ENCODE results near the gene PLXNA2. TPM values are rescaled to one million over a fixed set of nuclear protein-coding genes. Genes with fewer than 3 reads are reported as not detected.

Gene PLXNA2
- total and polyA plus RNA-seq, 2 of the 8 experiments (the other 6 are each of a cell fraction or from before 2014, with no cell fraction given): 0.33 to 1.5 TPM

- TF ChIP-seq CHD2 (IDR thresholded peaks at IDR 0.05; ENCODE audit: low read length) (no peak), SIX5 (IDR thresholded peaks at IDR 0.05; ENCODE audit: low read depth, low read length) (no peak), TAF7 (optimal IDR thresholded peaks at IDR 0.05; ENCODE audit: borderline replicate concordance, low read depth, low read length) (no peak), CREB1 (IDR thresholded peaks at IDR 0.05) (no peak), USF2 (IDR thresholded peaks at IDR 0.05; ENCODE audit: low read length) (no peak), EGR1 (IDR thresholded peaks at IDR 0.05; ENCODE audit: borderline replicate concordance, low read depth, low read length) (no peak), GTF2F1 (IDR thresholded peaks at IDR 0.05; ENCODE audit: borderline replicate concordance, low read depth, low read length) (no peak), RAD21 (IDR thresholded peaks at IDR 0.05 in 1 of 2, conservative IDR thresholded peaks at IDR 0.05 in 1 of 2; ENCODE audit: low read depth in 2 of 2, low read length in 2 of 2) (no peak)
- Histone ChIP-seq H2BK20ac (ENCODE audit: low read length) (no peak overlapping the region), H3K4ac (replicated peaks; ENCODE audit: insufficient read length, low read depth, low read length) (no peak overlapping the region), H2BK120ac (replicated peaks; ENCODE audit: low read depth, low read length) (no peak overlapping the region), H3K18ac (ENCODE audit: extremely low read depth, low read length) (no peak overlapping the region), H3K9me3 (ENCODE audit: insufficient read depth in 2 of 2, low read depth in 1 of 2, low read length in 1 of 2) (no peaks in the 10 kb centered on the region), H4K91ac (replicated peaks; ENCODE audit: insufficient read length, low read length) (no peak overlapping the region), H3K56ac (replicated peaks; ENCODE audit: insufficient read length, low read depth, low read length) (no peak overlapping the region), H2BK12ac (ENCODE audit: low read depth, low read length) (no peak overlapping the region), H4K5ac (ENCODE audit: insufficient read length, low read depth, low read length) (no peak overlapping the region), H3K23ac (ENCODE audit: insufficient read length) (no peak overlapping the region), H2BK15ac (ENCODE audit: low read length) (no peak overlapping the region), H3K4me2 (ENCODE audit: insufficient read depth in 1 of 2, low read depth in 2 of 2, low read length in 2 of 2) (no peak overlapping the region), H3K27ac (ENCODE audit: low read depth, low read length) (no peak overlapping the region), H3K79me2 (ENCODE audit: control insufficient read depth in 1 of 2, insufficient read depth in 2 of 2, low read length in 2 of 2) (no peaks in the 10 kb centered on the region), H4K8ac (ENCODE audit: extremely low read depth, insufficient read depth, low read length) (no peak overlapping the region), H3K14ac (ENCODE audit: insufficient read length) (no peak overlapping the region), H2AFZ (ENCODE audit: low read length) (no peak overlapping the region), H4K20me1 (replicated peaks in 1 of 2; ENCODE audit: control insufficient read depth in 1 of 2, insufficient read depth in 2 of 2, low read length in 2 of 2) (no peaks in the 10 kb centered on the region), H2BK5ac (ENCODE audit: low read depth, low read length) (no peak overlapping the region), H3K9ac (replicated peaks in 1 of 4; ENCODE audit: extremely low read depth in 1 of 4, low read depth in 3 of 4, low read length in 3 of 4) (no peak overlapping the region), H3K27me3 (replicated peaks in 1 of 4; ENCODE audit: control insufficient read depth in 3 of 4, extremely low read depth in 1 of 4, insufficient read depth in 3 of 4, low read length in 3 of 4) (no peaks in the 10 kb centered on the region), H3K4me1 (replicated peaks in 1 of 4; ENCODE audit: control insufficient read depth in 3 of 4, insufficient read depth in 4 of 4, low read length in 3 of 4) (peaks cover 0 to 5% (median 0%) of the 10 kb centered on the region in 4 experiments; a peak in 1 of 7 replicates), H3K36me3 (ENCODE audit: control insufficient read depth in 2 of 4, insufficient read depth in 4 of 4, low read length in 3 of 4) (no peaks in the 10 kb centered on the region), H3K4me3 (ENCODE audit: extremely low read depth in 1 of 4, insufficient read depth in 2 of 4, low read depth in 3 of 4, low read length in 4 of 4) (no peak overlapping the region), H3K23me2 (ENCODE audit: low read depth, low read length) (no peaks in the 10 kb centered on the region; the same call in 1 of the 2 replicates), H3K79me1 (ENCODE audit: low read depth, low read length) (no peaks in the 10 kb centered on the region), H2AK5ac (ENCODE audit: low read depth, low read length) (no peak overlapping the region)
- ChIA-PET CTCF (ENCODE audit: partially characterized antibody) (interaction anchor here (1.7 to 11.0 kb wide), 7 partner anchors 14 to 193 kb away, joined by 5 to 67 read pairs (median 10); partner anchors contain the start of gene PLXNA2), POLR2A (ENCODE audit: partially characterized antibody) (no interaction called here)
- FAIRE-seq (no peak), DNase-seq (ENCODE audit: low read depth in 1 of 2, low spot score in 2 of 2) (no peak)
- 94% methylated on average over 4 of the region's 4 CpGs; no CpG with 5 or more reads in 1 of the 2 experiments for WGBS, 2 experiments (ENCODE audit: extremely low coverage in 1 of 2, insufficient coverage in 1 of 2, insufficient read length in 1 of 2, insufficient replicate concordance in 2 of 2, low coverage in 1 of 2, low lambda C conversion rate in 2 of 2, missing lambda C conversion rate in 1 of 2)
Observed at GRCh38 chr1:208048904-208049303, 195.3 kb downstream of the PLXNA2 start.
